ENCODE data around the gene TMEM132D. TPM values are rescaled to one million over a fixed set of nuclear protein-coding genes. Genes with fewer than 3 reads are reported as not detected.

Gene TMEM132D
- total and polyA plus RNA-seq, 2 of the 4 experiments (the other 2 are of a cell fraction), result not detected

- no peaks in the 10 kb centered on the region for H3K27me3 ChIP-seq (ENCODE audit: control insufficient read depth, insufficient read depth, low read length)
- CTCF ChIA-PET, result no interaction called here
- H4K20me1 ChIP-seq (ENCODE audit: insufficient read depth, low read length), result no peaks in the 10 kb centered on the region
- dilution Hi-C loops (cut with HindIII; ENCODE audit: low sequenced_read_pairs, unreplicated experiment), result no loop called here
- H3K4me1 ChIP-seq (ENCODE audit: control insufficient read depth, insufficient read depth, low read length), result no peaks in the 10 kb centered on the region
- no peak overlapping the region for H3K23ac ChIP-seq (ENCODE audit: low read depth, low read length)
- H2AFZ ChIP-seq (replicated peaks; ENCODE audit: low read length, poor library complexity), result no peak overlapping the region
- H4K91ac ChIP-seq (ENCODE audit: insufficient read depth, low read depth, low read length), result no peak overlapping the region
- no peak overlapping the region for H4K8ac ChIP-seq (ENCODE audit: low read depth in 2 of 2, low read length in 2 of 2)
- ATAC-seq (ENCODE audit: low read depth), result no peak
- intact Hi-C loops (cut with micrococcal nuclease), result no loop called here
- TF ChIP-seq RCOR1 (IDR thresholded peaks at IDR 0.05; ENCODE audit: insufficient replicate concordance, low read length), result no peak
- no peak for TF ChIP-seq BHLHE40 (IDR thresholded peaks at IDR 0.05; ENCODE audit: low read depth, low read length)
- no peak for TF ChIP-seq CTCF (conservative IDR thresholded peaks at IDR 0.05; ENCODE audit: low read depth, low read length)
- no peak for TF ChIP-seq ELK1 (IDR thresholded peaks at IDR 0.05; ENCODE audit: borderline replicate concordance, low read depth, low read length)
- TF ChIP-seq FOS (IDR thresholded peaks at IDR 0.05; ENCODE audit: low read depth, low read length), result no peak
- no peak overlapping the region for H3K4me3 ChIP-seq (ENCODE audit: insufficient read depth, low read depth, low read length)
- no peak overlapping the region for H3K56ac ChIP-seq (ENCODE audit: extremely low read depth, insufficient read depth, low read length)
- no peak overlapping the region for H2AK5ac ChIP-seq (ENCODE audit: low read depth, low read length)
- peaks cover 24% of the 10 kb centered on the region for H3K9me3 ChIP-seq (ENCODE audit: control insufficient read depth, insufficient read depth, low read length)
- no peak overlapping the region for H2AK9ac ChIP-seq (replicated peaks; ENCODE audit: low read depth, low read length, poor library complexity)
- no peaks in the 10 kb centered on the region for H3K36me3 ChIP-seq (ENCODE audit: control insufficient read depth, insufficient read depth, low read length)
- no peak overlapping the region for H3K4me2 ChIP-seq (ENCODE audit: low read depth, low read length)
- H2BK120ac ChIP-seq (ENCODE audit: low read depth, low read length), result no peak overlapping the region
- no TSS peak for BruUV-seq (replicated peaks)
- H3K14ac ChIP-seq (replicated peaks; ENCODE audit: low read depth, low read length), result no peak overlapping the region
- H3K9ac ChIP-seq (ENCODE audit: low read depth, low read length), result no peak overlapping the region
- H3K18ac ChIP-seq (ENCODE audit: low read depth, low read length), result no peak overlapping the region
- no peak overlapping the region for H2BK20ac ChIP-seq (ENCODE audit: low read depth, low read length)
- in situ Hi-C loops (cut with MboI; ENCODE audit: low sequenced_read_pairs), result no loop called here
- H2BK15ac ChIP-seq (ENCODE audit: low read depth, low read length), result no peak overlapping the region
- H4K5ac ChIP-seq (ENCODE audit: low read depth, low read length), result no peak overlapping the region
- H2BK5ac ChIP-seq (ENCODE audit: low read depth, low read length, poor library complexity, severe bottlenecking), result no peak overlapping the region
- H3K79me1 ChIP-seq (ENCODE audit: low read depth in 1 of 2, low read length in 2 of 2), result no peaks in the 10 kb centered on the region
- no peak overlapping the region for H3K27ac ChIP-seq (ENCODE audit: insufficient read depth, low read length)
- H3K4ac ChIP-seq (ENCODE audit: low read depth, low read length), result no peak overlapping the region
- 42% methylated on average over 2 of the region's 4 CpGs; no CpG with 5 or more reads in 1 of the 2 experiments for WGBS, 2 experiments (ENCODE audit: extremely low coverage in 2 of 2, insufficient read length in 1 of 2)
- POLR2A ChIA-PET (ENCODE audit: unreplicated experiment), result no interaction called here
- no peaks in the 10 kb centered on the region for H3K9me1 ChIP-seq (ENCODE audit: insufficient read depth, low read length)
- DNase-seq, result no peak
Measured at GRCh38 chr12:129162805-129163204, 741.0 kb downstream of the TMEM132D start.
